Keratinocyte (primary cell): ENCODE measurements around the gene NAT9.

Source experiments
- EZH2 ChIP-seq: IDR thresholded peaks from one replicate; pipeline ENCODE4 v1.6.1; 2012; ENCODE audit warnings: inconsistent platforms, mild to moderate bottlenecking, low read length, moderate library complexity
- TF ChIP-seq, protein P1 (sequence below), 3 experiments: IDR thresholded peaks in 1 of 3; conservative IDR thresholded peaks in 1 of 3; optimal IDR thresholded peaks in 1 of 3; 2 replicates in 2 of 3; 3 replicates in 1 of 3; pipeline versions ENCODE3 to v1.5.1; 2011; ENCODE audit warnings: low read length in 3 of 3, mild to moderate bottlenecking in 3 of 3, moderate library complexity in 2 of 3, control low read depth in 1 of 3, inconsistent platforms in 1 of 3; ENCODE audit not compliant: insufficient read depth in 2 of 3; ENCODE audit errors: extremely low read depth in 1 of 3

- TF ChIP-seq, protein P1, sequence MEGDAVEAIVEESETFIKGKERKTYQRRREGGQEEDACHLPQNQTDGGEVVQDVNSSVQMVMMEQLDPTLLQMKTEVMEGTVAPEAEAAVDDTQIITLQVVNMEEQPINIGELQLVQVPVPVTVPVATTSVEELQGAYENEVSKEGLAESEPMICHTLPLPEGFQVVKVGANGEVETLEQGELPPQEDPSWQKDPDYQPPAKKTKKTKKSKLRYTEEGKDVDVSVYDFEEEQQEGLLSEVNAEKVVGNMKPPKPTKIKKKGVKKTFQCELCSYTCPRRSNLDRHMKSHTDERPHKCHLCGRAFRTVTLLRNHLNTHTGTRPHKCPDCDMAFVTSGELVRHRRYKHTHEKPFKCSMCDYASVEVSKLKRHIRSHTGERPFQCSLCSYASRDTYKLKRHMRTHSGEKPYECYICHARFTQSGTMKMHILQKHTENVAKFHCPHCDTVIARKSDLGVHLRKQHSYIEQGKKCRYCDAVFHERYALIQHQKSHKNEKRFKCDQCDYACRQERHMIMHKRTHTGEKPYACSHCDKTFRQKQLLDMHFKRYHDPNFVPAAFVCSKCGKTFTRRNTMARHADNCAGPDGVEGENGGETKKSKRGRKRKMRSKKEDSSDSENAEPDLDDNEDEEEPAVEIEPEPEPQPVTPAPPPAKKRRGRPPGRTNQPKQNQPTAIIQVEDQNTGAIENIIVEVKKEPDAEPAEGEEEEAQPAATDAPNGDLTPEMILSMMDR (optimal IDR thresholded peaks at IDR 0.05 in 1 of 3, IDR thresholded peaks at IDR 0.05 in 1 of 3, conservative IDR thresholded peaks at IDR 0.05 in 1 of 3; ENCODE audit: extremely low read depth in 1 of 3, insufficient read depth in 2 of 3, low read length in 3 of 3): no peak
- no peak for TF ChIP-seq EZH2
Observed at GRCh38 chr17:74776990-74777389, 845 bp upstream of the NAT9 start.
